ENCODE data around the gene SMPD4.
"Not testable (repeated sequence)": the region's sequence is repeated elsewhere in the genome, so short reads cannot be mapped to it uniquely, and the experiment has no call there.

- TF ChIP-seq ELK1 (IDR thresholded peaks at IDR 0.05; ENCODE audit: borderline replicate concordance, low read depth, low read length); CTCF (conservative IDR thresholded peaks at IDR 0.05; ENCODE audit: low read depth, low read length); BHLHE40 (IDR thresholded peaks at IDR 0.05; ENCODE audit: low read depth, low read length); POLR2A (IDR thresholded peaks at IDR 0.05; ENCODE audit: low read depth, low read length): not testable (repeated sequence)
These were observed 21.1 kb upstream of the SMPD4 start for GRCh38 chr2:130202518-130202917.

Measured in IMR-90 (cell line).